ENCODE measurements around the gene FLAD1. TPM values are rescaled to one million over a fixed set of nuclear protein-coding genes. Genes with fewer than 3 reads are reported as not detected.

Gene FLAD1
- total RNA-seq, 1 experiment from 2014 or later, result 53.5 TPM

DNA sequence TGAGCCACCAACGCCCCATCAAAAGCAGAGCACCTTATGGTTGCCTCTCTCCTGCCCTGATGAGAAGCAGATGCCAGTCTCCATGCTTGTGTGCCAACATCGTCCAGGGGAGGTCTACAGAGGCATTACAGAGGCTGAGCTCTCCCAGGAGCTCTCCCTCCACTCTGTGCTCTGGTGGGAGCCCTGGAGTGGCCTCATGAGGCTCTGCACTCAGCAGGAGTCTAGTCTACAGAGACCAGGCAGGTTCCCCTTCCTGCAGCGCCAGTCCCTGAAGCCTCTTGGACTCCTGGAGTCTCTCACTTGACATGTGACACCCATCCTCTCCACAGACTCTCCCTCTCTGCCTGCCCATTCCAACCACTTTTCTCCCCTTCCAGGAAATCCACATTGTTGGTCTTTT lies 53.9 kb downstream of the FLAD1 start:
- in situ Hi-C loops (cut with HindIII; ENCODE audit: low pct_unique_long_range_greater_than_20kb, low sequenced_read_pairs), result no loop called here
- no peak for DNase-seq (ENCODE audit: low read depth, low spot score)

- no peak for DNase-seq (ENCODE audit: low read depth, low spot score)
- in situ Hi-C loops (cut with HindIII; ENCODE audit: low pct_unique_long_range_greater_than_20kb, low sequenced_read_pairs), result no loop called here
These were observed 54.8 kb downstream of the FLAD1 start for GRCh38 chr1:155037851-155038441.

DNA sequence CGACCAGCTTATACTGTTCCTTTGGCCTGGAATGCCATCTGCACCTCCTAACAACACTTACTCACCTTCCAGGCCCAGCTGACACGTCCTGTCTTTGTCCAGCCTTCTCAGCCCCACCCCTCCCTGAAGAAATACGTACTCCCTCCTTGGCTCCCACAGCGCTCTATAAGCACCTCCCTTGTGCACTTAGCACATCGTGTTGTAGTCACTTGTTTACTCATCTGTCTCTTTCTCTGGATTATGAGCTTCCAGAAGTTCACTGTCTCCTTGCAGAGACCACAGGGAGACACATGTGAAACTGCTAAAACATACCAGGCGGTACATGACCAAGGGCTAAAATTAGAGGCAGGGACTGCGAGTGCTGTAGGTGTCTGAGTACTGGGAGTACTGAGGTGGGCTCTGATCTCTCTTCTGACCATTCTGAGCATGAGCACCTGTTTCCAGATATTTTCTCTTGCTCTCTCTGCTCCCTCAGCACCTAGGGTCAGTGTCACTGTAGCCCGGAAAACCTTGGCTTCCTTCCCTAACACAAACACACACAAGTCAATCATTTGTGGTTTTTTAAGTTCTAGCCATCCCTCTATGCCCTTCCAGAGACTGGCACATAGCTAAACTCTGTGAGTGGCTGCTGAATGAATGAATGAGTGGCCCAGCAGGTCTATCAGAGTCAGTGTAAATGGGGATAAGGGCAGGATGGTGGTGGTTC lies 55.6 kb downstream of the FLAD1 start:
- DNase-seq (ENCODE audit: low read depth, low spot score), result no peak
- in situ Hi-C loops (cut with HindIII; ENCODE audit: low pct_unique_long_range_greater_than_20kb, low sequenced_read_pairs), result no loop called here

DNA sequence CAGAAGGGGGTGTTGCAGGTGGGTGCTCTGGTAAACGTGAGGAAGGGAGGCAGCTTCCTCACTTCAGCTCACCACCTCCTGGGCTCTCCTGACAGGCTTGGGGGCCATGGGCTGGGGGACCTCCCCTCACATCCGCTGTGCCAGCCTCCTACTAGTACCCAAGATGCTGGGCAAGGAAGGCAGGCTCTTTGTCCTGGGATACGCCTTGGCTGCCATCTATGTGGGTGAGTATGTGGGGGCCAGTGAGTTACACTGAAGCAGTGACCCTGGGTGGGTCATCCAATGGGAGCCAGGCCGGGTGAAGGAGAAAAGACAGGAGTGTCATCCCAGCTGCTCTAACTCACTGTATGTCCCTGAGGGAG lies 56.1 kb downstream of the FLAD1 start:
- in situ Hi-C loops (cut with HindIII; ENCODE audit: low pct_unique_long_range_greater_than_20kb, low sequenced_read_pairs), result no loop called here
- no peak for DNase-seq (ENCODE audit: low read depth, low spot score)

GRCh38 chr1:155040358-155041093 lies 57.4 kb downstream of the FLAD1 start:
- no peak for DNase-seq (ENCODE audit: low read depth, low spot score)
- in situ Hi-C loops (cut with HindIII; ENCODE audit: low pct_unique_long_range_greater_than_20kb, low sequenced_read_pairs), result no loop called here

Small RNA genes within 50 kb of the gene (small RNA-seq; reads per million reads assigned to genes)
- gene MIR4258, result 0 reads per million in 2 experiments
- 0 reads per million in 2 experiments for gene RF00017

Other genes starting within 250 kb of the FLAD1 start
- gene KCNN3, start 113.1 kb upstream of the FLAD1 start, total RNA-seq (2014; rRNA removed; shearing (Covaris generic)), result 0.03 TPM in 1 of 2 replicates, not detected in the other
- gene PMVK, start 46.6 kb upstream of the FLAD1 start, total RNA-seq (2014; rRNA removed; shearing (Covaris generic)), result 10.4 and 19.0 TPM in 2 replicates
- 78.2 and 81.4 TPM in 2 replicates for gene PBXIP1, start 27.2 kb upstream of the FLAD1 start, total RNA-seq (2014; rRNA removed; shearing (Covaris generic))
- 26.9 and 30.2 TPM in 2 replicates for gene PYGO2, start 21.6 kb upstream of the FLAD1 start, total RNA-seq (2014; rRNA removed; shearing (Covaris generic))
- gene SHC1, start 12.6 kb upstream of the FLAD1 start, total RNA-seq (2014; rRNA removed; shearing (Covaris generic)), result 102 and 107 TPM in 2 replicates
- 122 and 157 TPM in 2 replicates for gene CKS1B, start 8.7 kb upstream of the FLAD1 start, total RNA-seq (2014; rRNA removed; shearing (Covaris generic))
- gene LENEP, start 10.2 kb downstream of the FLAD1 start, total RNA-seq (2014; rRNA removed; shearing (Covaris generic)), result 0.48 and 1.2 TPM in 2 replicates
- gene ZBTB7B, start 19.5 kb downstream of the FLAD1 start, total RNA-seq (2014; rRNA removed; shearing (Covaris generic)), result 25.1 and 29.1 TPM in 2 replicates
- 0.18 TPM in 1 of 2 replicates, not detected in the other for gene DCST2, start 50.4 kb downstream of the FLAD1 start, total RNA-seq (2014; rRNA removed; shearing (Covaris generic))
- gene DCST1, start 50.5 kb downstream of the FLAD1 start, total RNA-seq (2014; rRNA removed; shearing (Covaris generic)), result not detected in 2 replicates
- 62.0 and 67.1 TPM in 2 replicates for gene ADAM15, start 68.0 kb downstream of the FLAD1 start, total RNA-seq (2014; rRNA removed; shearing (Covaris generic))
- 12.7 and 13.9 TPM in 2 replicates for gene EFNA4, start 80.4 kb downstream of the FLAD1 start, total RNA-seq (2014; rRNA removed; shearing (Covaris generic))
- 6.6 and 8.2 TPM in 2 replicates for gene EFNA3, start 95.5 kb downstream of the FLAD1 start, total RNA-seq (2014; rRNA removed; shearing (Covaris generic))
- gene EFNA1, start 144.5 kb downstream of the FLAD1 start, total RNA-seq (2014; rRNA removed; shearing (Covaris generic)), result 25.3 and 25.7 TPM in 2 replicates
- gene SLC50A1, start 152.5 kb downstream of the FLAD1 start, total RNA-seq (2014; rRNA removed; shearing (Covaris generic)), result 57.4 and 61.6 TPM in 2 replicates
- gene DPM3, start 157.2 kb downstream of the FLAD1 start, total RNA-seq (2014; rRNA removed; shearing (Covaris generic)), result 28.5 and 36.9 TPM in 2 replicates
- gene KRTCAP2, start 190.0 kb downstream of the FLAD1 start, total RNA-seq (2014; rRNA removed; shearing (Covaris generic)), result 326 and 369 TPM in 2 replicates
- gene TRIM46, start 190.5 kb downstream of the FLAD1 start, total RNA-seq (2014; rRNA removed; shearing (Covaris generic)), result 0.85 and 1.3 TPM in 2 replicates
- gene THBS3, start 224.6 kb downstream of the FLAD1 start, total RNA-seq (2014; rRNA removed; shearing (Covaris generic)), result 11.4 and 12.1 TPM in 2 replicates
- 128 and 140 TPM in 2 replicates for gene MTX1, start 225.4 kb downstream of the FLAD1 start, total RNA-seq (2014; rRNA removed; shearing (Covaris generic))

Data from SK-MEL-5 (cell line).